GM21390 (cell line): ENCODE data around the gene RDH13.
"Not testable (repeated sequence)": the region's sequence is repeated elsewhere in the genome, so short reads cannot be mapped to it uniquely, and the experiment has no call there.

ENCODE experiments used
- ATAC-seq: cut with Tn5 transposase; IDR thresholded peaks from one replicate; pipeline ENCODE4 v1.9.1; 2021; ENCODE audit not compliant: unreplicated experiment

RDH13 gene

GRCh38 chr19:55062735-55063491 is at the start of gene RDH13:
Gene RDH13, minus strand, starts transcription at chr19:55063148. Its CDS starts 116 bp downstream, at chr19:55063032.
- ATAC-seq, result peak; percentile 81

GRCh38 chr19:55112246-55112776 is 49.4 kb upstream of the RDH13 start:
- no peak for ATAC-seq

- no peak for ATAC-seq
Observed at GRCh38 chr19:55111238-55111831, 48.4 kb upstream of the RDH13 start.

- no peak for ATAC-seq
Observed at GRCh38 chr19:55109527-55110291, 46.8 kb upstream of the RDH13 start.

GRCh38 chr19:55107252-55107651 is 44.3 kb upstream of the RDH13 start:
- not testable (repeated sequence) for ATAC-seq

- no peak for ATAC-seq
Observed at GRCh38 chr19:55106591-55106990, 43.6 kb upstream of the RDH13 start.

- ATAC-seq, result no peak
Observed at GRCh38 chr19:55105237-55105636, 42.3 kb upstream of the RDH13 start.

- no peak for ATAC-seq
Observed at GRCh38 chr19:55103190-55103589, 40.2 kb upstream of the RDH13 start.

- no peak for ATAC-seq
Observed at GRCh38 chr19:55101261-55101660, 38.3 kb upstream of the RDH13 start.

- ATAC-seq, result no peak
Observed at GRCh38 chr19:55099557-55100506, 36.9 kb upstream of the RDH13 start.

GRCh38 chr19:55098716-55099556 is 36.0 kb upstream of the RDH13 start:
- ATAC-seq, result no peak

- ATAC-seq, result no peak
Observed at GRCh38 chr19:55097864-55098715, 35.1 kb upstream of the RDH13 start.

GRCh38 chr19:55096061-55096701 is 33.2 kb upstream of the RDH13 start:
- ATAC-seq, result no peak

GRCh38 chr19:55095260-55096060 is 32.5 kb upstream of the RDH13 start:
- ATAC-seq, result no peak

- ATAC-seq, result no peak
Observed at GRCh38 chr19:55094456-55095259, 31.7 kb upstream of the RDH13 start.
